GM12801 (cell line): ENCODE measurements around the gene SLC3A2.

Experiments used
- TF ChIP-seq, protein P1 (sequence below): IDR thresholded peaks from one replicate; pipeline ENCODE4 v1.5.1; 2011; ENCODE audit warnings: control low read depth; ENCODE audit not compliant: insufficient read length; ENCODE audit errors: extremely low read depth

SLC3A2 gene

DNA sequence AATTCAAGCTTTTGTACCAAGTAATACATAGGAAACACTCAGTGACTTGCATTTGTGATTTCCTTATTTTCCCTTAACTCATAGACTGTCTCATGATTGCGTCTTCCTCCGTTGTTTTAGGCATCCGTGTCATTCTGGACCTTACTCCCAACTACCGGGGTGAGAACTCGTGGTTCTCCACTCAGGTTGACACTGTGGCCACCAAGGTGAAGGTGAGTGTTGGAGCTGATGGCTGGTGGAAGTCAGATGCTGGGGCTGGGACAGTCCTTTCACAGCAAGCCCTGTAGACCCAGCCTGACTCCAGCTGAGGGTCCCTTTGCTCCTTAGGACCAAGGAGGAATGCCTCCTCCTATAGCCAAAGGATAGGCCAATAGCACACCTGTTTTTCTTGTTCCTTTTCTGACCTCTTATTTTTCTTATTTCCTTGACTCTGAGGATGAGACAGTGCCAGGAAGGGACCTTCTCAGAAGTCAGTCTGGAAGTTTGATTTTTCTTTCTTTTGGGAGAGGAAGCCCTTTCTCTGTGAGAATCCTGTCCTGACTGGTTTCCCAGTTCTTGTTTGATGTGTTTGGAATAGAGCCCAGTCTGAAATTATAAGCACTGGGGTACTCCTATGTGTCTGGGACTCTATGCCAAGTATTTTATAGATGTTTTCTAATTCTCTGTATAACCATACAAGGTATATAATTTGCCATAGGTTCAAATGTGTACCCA lies 2.2 kb downstream of the SLC3A2 start:
- TF ChIP-seq, protein P1, sequence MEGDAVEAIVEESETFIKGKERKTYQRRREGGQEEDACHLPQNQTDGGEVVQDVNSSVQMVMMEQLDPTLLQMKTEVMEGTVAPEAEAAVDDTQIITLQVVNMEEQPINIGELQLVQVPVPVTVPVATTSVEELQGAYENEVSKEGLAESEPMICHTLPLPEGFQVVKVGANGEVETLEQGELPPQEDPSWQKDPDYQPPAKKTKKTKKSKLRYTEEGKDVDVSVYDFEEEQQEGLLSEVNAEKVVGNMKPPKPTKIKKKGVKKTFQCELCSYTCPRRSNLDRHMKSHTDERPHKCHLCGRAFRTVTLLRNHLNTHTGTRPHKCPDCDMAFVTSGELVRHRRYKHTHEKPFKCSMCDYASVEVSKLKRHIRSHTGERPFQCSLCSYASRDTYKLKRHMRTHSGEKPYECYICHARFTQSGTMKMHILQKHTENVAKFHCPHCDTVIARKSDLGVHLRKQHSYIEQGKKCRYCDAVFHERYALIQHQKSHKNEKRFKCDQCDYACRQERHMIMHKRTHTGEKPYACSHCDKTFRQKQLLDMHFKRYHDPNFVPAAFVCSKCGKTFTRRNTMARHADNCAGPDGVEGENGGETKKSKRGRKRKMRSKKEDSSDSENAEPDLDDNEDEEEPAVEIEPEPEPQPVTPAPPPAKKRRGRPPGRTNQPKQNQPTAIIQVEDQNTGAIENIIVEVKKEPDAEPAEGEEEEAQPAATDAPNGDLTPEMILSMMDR: no peak

DNA sequence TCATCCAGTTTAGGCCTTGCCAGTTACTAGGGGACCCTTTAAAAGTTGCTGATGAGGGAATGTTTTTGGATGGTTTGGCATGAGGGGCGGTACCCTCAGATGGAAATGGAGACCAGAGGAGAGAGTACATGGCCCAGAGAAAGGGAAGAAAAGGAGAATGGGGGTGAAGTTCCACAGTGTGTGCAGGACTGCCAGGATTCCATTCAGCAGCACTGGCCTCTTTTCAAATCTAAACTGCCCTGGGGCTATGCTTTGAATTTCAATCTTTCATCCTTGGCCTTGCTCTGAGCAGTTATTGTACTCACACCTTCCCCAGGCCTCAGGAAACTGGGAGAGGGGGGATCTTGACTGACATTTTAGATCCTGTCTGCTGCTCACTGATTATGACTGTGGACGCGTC lies 3.0 kb downstream of the SLC3A2 start:
- TF ChIP-seq, protein P1: no peak

GRCh38 chr11:62885137-62885750 lies 4.5 kb downstream of the SLC3A2 start:
- TF ChIP-seq, protein P1: no peak

- TF ChIP-seq, protein P1: no peak
Observed at GRCh38 chr11:62888406-62888805, 7.7 kb downstream of the SLC3A2 start.

- TF ChIP-seq, protein P1: no peak
Observed at GRCh38 chr11:62889126-62889483, 8.4 kb downstream of the SLC3A2 start.

DNA sequence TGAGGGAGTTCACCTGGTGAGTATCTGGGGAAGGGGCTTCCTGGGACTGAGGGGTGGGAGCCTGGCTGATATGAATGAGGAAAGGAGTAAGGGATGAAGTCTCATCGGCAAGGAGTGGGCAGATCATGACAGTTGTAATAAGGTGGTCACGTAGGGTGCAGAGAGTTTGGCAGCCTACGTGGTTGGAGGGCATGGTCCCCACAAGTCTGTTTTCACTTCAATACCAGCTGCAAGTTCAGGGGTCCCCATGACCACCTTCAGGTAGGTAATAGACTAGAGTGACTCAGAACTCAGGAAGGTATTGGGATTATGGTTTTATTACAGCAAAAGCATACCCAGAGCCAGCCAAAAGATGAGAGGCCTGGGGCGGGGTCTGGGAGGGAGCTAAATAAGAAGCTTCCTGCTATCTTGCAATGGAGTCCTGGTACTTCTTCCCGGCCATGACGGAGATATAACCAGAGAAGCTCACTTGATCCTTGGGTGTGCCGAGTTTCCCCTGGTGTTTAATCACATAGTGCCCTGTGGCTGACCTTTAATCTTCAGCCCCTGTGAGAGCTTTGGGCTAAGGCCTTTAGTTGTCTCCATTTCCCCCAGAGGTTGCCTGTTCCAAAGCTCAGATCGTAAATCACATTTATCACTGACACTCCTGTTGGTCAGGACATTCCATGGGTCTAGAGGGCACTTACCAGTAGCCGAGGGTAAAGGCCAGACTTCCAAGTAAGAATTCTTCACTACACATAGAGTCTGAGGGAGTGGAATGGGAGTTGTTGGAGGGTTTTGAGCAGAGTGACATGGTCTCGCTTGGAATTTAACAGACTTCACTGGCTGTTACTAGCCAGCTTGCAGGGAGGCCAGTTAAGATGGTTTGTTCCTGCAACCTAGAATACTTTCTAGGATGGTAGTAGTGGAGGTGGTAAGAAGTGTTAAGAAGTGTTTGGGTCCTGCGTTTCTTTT lies 9.1 kb downstream of the SLC3A2 start:
- TF ChIP-seq, protein P1: no peak
